SW480 (cell line): ENCODE measurements around the gene SAP130.

Experiments used
- DNase-seq: peaks from one replicate; pipeline ENCODE4 v3.0.0-alpha.2; 2016; ENCODE audit warnings: low spot score

The SAP130 gene

DNA sequence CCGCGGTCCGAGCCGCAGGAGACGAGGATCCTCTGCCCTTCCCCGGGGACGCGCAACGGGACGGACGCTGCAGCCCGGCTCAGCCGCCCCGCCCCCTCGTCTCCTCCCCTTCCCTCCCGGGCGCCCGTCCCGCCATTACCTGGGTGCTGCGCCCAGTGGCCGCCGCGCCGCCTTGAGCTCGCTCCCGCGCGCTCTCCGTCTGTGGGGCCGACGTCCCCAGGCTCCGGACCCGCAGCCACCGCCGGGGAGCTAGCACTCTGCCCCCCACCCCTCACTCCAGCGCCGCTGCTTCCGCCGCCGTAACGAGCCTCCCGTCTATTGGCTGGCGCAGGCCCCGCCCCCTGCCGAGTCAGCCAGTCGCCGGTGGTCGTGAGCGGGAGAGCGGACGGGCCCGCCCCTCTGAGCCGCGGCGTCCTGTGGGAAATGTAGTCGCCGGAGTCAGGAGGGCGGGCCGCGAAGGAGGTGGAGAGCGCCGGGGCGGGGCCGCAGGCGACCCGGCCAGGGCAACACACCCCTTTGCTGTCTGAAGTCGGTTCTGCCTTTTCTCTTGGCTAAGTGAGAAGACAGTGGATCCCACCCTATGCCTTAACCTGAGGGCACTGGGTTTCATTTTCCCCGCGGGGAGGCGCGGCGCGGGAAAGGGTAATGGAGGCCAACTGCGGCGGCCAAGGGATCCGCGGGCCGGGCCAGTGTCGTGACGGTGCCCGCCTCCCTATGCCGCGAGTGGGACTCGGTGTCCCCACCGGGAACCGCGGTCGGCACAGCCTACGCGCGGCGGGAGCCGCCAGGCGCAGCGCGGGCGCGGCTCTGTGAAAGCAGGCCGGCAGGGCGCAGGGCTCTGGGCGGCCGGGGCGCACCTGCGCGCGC lies at the start of gene SAP130:
SAP130 (minus strand) TSS at position 259 of the 867 bp plus-strand sequence. CDS start 1,767 bp downstream, outside the sequence.
- DNase-seq: peak; percentile 95

DNA sequence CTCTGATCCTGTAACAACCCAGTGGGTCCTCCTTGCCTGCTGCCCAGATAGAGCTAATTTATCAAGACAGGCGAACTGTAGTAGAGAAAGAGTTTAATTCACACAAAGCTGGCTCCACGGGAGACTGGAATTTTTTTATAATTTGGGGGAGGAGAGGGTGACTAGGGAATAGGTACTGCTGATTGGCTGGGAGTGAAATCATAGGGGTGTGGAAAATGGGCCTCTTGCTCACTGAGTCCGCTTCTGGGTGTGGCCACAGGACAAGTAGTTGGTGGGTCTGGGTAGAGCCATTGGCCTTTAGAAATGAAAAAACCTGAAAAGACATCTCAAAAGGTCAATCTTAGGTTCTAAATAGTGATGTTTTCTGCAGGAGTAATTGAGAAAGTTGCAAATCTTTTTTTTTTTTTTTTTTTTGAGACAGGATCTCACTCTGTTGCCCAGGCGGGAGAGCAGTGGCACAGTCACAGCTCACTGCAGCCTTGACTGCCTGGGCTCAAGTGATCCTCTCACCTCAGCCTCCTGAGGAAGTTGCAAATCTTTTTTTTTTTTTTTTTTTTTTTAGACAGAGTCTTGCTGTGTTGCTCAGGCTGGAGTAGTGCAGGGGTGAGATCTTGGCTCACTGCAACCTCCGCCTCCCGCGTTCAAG lies 48.7 kb upstream of the SAP130 start:
- DNase-seq: no peak

DNA sequence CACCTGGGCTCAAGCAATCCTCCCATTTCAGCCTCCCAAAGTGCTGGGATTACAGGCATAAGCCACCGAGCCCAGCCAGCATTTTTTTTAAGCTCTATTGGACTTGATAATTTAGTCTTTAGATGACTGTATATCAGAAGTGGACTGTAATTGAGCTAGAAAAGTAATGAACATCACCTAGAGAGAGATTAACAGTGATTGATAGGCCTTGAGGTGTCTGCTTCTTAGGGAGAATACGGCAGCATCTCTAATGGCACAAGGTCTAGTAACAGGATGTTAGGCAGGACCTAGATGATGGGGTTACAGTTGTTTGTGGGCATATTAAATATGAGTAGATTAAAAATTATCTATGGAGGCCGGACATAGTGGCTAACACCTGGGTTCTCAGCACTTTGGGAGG lies 45.4 kb upstream of the SAP130 start:
- DNase-seq: no peak

DNA sequence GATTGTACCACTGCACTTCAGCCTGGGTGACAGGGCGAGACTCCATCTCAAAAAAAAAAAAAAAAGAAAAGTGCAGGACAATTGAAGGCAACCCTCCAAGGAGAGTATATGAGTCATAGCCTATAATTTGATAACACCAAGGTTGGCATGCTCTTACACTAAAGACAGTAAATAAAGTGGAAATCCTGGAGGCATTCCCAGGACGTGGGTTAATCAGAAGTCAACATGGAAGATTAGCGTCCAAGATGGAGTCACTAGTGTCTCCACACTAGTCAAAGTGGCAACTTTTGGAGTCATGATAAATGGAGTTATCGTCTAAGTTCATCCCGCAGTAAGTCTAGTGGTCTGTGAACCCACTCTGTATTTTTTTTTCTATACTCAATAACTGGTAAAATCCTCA lies 41.9 kb upstream of the SAP130 start:
- no peak for DNase-seq

DNA sequence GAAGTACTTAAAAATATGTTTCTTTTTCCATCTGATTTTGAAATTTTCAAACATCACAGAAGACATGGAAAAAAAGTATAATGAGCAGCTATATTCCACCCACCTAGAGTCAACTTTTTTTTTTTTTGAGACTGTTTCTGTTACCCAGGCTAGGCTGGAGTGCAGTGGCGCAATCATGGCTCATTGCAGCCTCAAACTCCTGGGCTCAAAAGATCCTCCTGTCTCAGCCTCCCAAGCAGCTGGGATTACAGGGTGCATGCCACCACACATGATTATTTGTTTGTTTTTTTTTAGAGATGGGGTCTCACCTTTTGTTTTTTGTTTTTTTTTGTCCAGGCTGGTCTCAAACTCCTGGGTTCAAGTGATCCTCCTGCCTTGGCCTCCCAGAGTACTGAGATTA lies 36.5 kb upstream of the SAP130 start:
- DNase-seq: no peak

DNA sequence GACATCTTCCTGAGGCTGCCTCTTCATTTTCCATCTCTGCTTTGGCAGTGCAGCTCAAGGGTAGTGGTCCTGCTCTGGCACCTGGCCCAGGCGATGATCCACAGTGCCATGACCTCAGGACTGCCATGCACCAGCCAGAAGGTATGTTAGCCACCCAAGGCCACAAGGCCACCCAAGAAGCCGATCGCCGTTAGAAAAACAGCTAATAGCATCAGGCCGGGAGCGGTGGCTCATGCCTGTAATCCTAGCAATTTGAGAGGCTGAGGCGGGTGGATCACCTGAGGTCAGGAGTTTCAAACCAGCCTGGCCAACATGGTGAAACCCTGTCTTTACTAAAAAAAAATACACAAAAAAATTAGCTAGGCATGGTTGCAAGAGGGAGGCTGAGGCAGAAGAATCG lies 34.7 kb upstream of the SAP130 start:
- no peak for DNase-seq

DNA sequence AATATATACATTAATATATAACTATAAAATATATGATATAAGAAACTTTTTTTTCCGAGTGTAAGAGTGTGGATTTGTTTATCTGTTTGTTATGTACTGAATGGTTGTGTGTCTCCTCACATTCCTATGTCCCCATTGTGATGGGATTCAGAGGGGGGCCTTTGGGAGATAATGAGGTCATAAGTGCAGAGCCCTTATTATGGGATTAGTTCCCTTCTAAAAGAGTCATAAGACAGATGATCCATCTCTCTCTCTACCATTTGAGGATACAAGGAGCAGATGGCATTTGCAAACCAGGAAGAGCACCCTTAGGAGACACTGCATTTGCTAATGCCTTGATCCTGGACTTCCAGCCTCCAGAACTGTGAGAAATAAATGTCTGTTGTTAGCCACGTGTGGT lies 30.3 kb upstream of the SAP130 start:
- no peak for DNase-seq

DNA sequence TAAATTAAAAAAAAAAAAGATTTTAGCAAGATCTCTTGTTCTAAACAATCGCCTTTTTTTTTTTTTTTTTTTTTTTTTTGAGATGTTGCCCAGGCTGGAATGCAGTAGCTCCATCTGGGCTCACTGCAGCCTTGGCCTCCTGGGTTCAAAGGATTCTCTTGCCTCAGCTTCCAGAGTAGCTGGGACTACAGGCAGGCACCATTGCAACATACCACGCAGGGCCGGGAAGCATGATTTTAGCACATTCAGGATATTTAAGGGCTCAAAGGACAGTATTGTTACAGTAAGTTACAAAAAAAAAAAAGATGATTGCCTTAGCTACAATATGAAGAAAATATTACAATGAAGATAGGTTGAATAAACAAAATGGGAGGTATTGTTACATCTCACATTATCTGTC lies 29.5 kb upstream of the SAP130 start:
- DNase-seq: no peak

DNA sequence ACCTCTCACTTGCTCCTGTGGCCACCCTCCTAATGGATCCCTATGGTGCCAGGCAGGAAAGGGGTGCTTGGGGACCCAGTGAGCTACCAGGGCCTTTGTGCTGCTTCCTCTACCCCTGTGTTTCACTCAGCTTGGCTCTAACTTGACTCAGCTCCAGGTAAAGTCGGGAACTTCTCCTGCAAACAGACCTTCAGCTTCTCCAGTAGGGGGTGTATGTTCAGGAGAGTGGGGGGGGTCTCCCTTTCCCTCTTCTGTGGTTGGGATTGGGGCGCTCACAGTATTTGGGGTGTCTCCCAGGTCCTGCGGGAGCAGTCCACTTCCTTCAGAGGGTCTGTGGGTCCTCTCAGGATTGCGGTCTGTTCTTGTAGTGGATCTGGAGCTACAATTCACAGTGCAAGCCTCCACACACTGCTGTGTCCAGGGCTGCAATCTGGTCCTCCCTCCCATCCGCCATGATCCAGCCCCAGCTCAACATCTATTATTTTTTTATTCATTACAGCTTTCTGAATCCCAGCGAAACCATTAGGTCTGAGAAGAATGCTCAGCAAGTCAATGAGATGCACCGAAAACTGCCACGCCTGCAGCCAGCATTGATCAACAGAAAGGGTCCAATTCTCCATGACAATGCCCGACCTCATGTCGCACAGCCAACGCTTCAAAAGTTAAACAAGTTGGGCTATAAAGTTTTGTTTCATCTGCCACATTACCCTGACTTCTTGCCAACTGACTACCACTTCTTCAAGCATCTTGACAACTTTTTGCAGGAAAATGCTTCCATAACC lies 26.4 kb upstream of the SAP130 start:
- no peak for DNase-seq

DNA sequence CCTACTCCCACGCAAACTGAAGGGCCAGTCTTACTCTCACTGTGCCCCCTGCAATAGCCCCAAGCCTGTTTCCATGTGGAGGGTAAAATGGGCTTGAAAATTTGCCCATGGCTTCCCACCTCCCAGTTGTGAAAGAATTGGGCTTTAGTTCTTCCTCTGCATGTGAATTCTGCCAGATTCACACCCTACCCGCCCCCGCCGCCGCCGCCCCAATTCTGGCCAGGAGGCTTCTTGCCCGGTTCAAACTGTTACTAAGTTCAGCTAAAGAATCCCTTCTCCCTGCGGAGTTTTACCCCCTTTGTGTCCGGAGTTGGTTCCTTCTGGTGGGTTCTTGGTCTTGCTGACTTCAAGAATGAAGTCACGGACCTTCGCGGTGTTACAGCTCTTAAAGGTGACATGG lies 25.5 kb upstream of the SAP130 start:
- no peak for DNase-seq

DNA sequence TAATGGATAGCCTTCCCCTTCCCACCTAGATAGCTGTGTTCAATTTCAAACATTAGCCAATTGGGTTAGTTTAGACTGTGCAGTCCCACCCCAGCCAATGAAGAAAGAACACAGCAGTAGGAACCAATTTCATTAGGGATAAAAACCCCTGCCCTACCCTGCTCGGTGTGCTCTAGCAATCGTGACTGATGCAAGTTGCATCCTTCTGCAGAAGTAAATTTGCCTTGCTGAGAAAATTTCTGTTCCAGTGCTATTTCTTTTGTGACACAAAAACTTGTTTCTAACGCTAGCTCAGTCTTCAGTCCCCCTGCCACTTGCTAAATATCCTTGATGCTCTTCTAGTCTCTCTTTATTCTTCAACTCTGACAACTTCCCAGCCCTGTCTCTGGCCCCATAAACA lies 15.2 kb upstream of the SAP130 start:
- no peak for DNase-seq

DNA sequence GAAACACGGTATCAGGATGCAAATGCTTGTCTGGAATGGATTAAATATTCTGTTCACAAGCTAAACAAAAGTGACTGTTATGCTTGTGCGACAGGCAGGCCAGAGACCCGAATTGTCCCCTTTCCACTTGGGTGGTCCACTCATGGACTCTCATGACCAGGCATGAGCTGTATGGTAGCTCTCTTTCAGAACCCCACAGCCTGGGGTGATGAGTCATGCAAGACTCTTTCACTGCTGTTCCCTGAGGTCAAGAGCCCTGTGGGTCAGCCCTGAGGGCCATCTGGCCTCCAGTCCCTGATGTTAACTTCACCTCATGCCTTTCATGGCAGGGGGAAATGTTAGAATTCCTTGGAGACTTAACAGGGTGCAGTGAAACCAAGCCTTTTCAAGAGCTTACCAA lies 13.7 kb upstream of the SAP130 start:
- no peak for DNase-seq

DNA sequence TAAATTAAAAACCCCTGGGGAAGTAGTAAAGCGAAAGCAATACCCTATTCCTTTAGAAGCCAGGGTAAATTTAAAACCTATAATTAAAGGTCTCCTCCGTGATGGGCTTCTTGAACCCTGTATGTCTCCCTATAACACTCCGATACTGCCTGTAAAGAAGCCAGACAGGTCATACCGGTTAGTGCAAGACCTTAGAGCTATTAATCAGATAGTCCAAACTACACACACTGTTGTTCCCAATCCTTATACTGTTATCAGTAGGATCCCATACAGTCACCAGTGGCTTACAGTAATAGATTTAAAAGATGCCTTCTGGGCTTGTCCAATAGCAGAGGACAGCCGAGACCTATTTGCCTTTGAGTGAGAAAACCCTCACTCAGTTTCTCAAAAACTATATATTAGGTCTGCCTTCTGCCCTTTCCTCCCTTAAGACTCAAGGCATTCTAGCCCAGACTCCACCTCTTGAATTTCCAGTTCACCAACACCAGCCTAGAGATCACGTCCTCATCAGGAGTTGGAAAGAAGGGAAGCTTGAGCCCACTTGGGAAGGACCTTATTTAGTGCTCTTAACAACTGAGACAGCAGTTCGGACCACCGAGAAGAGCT lies 12.4 kb upstream of the SAP130 start:
- no peak for DNase-seq

DNA sequence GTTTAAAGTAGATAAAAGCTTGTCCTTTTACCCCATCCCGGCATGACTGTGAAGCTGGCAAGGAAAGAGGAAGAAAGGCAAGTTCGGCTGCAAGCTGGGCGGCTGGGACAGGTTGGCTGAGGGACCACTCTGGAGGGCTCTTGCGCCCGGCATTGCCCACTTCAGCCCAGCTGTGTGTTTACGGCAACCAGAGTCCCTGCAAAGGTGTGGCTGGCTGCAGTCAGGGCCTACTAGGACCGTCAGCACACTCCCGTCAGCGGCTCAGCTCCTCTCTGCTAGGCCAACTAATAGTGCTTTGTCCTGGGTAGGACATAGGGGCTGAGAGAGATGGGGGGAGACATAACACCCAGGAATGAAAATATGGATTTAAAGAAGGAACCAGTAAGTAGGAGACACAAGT lies 11.7 kb upstream of the SAP130 start:
- no peak for DNase-seq

DNA sequence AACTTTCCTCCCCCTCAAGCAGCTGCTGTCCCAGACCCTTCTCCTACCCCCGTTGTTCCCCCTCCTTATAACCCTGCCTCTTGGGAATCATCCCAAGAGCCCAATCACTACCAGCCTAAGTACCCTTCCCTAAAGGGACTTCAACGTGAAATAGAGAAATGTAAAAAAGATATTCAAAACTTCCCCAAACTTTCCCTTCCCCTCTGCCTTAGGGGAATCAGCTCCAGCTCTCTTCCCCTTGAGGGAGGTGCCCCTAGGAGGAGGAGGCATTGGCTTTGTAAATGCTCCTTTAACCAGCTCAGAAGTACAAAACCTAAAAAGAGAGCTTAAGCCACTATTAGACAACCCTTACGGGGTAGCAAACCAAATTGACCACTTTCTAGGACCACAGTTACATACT lies 10.6 kb upstream of the SAP130 start:
- DNase-seq: no peak

DNA sequence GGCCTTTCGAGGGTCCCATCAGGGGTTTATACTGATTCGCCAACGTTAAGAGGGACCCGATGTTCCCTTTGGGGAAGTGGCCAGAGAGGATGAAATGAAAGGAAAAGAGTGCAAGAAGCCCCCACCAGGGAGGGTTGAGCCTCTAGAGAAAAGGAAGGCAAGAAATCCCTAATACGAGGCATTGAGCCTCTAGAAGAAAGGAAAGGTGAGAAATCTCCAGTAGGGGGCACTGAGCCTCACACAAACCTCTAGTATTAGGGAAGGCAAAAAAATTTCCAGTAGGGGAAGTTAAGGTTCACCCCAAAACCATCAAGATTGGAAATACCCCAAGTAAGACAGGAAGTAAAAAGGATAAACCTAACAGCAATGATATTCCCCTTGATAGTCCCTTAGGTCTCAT lies 9.8 kb upstream of the SAP130 start:
- DNase-seq: no peak

DNA sequence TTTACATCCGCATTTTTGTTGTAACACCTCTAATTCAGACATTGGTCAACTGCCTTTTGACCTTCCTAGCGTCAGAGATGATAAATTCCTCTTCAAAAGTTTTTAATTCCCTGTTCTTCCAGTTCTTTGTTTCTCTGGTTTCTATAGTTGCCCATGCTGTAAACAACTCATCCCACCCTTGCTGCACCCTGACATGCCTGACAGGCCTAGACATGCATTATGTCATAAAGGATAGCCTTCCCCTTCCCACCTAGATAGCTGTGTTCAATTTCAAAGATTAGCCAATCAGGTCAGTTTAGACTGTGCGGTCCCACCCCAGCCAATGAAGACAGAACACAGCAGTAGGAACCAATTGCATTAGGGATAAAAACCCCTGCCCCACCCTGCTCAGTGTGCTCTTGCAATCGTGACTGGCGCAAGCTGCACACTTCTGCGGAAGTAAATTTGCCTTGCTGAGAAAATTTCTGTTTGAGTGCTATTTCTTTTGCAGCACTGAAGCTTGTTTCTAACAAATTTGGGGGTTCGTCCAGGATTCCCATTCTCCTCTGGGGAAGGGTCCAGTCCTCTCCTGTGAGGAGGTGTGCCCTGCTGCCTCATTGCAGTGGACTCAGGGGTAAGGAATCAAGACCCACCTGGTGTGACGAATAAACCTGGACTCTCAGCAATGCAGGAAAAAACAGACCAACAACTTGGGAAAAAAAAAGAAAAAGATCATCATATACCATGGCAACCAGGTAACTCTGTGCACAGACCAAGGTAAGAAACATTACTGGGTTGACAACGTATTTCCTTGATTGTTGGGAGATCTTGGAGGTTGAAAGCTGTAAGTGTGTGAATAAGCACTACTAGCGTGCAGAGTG lies 9.1 kb upstream of the SAP130 start:
- no peak for DNase-seq

DNA sequence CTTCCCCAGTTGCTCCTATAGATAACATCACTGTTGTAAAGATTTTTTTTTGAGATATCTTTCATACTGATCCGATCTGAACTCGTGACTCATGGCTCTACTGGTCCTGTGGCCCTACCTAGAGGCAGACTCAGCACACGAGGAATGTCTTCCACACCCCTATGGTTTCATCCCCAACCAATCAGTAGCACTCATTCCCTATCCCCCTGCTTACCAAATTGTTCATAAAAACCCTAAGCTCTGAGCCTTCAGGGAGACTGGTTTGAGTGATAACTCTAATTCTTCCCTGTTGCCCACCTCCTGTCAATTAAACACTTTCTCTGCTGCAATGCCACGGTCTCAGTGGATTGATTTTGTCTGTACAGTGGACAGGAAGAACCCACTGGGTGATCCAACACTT lies 4.2 kb upstream of the SAP130 start:
- DNase-seq: peak; percentile 12

DNA sequence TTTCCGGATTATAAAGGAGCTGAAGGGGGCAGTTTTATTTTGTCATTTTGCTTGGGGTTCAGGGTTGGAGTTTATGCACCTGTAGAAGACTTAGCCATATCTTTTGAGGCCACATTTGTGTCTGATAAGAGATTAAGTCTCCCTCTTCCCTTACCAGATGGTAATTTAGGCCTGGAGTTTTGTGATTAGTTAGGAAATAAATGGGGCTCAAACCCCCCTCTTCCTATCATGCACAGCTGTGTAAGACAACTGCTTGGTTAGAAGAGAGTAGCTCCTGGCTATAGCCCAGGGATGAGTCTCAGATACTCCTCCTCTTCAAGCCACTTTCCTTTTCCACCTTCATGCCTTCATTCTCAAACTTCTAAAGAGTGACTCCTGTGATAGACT lies 802 bp upstream of the SAP130 start:
- DNase-seq: no peak

DNA sequence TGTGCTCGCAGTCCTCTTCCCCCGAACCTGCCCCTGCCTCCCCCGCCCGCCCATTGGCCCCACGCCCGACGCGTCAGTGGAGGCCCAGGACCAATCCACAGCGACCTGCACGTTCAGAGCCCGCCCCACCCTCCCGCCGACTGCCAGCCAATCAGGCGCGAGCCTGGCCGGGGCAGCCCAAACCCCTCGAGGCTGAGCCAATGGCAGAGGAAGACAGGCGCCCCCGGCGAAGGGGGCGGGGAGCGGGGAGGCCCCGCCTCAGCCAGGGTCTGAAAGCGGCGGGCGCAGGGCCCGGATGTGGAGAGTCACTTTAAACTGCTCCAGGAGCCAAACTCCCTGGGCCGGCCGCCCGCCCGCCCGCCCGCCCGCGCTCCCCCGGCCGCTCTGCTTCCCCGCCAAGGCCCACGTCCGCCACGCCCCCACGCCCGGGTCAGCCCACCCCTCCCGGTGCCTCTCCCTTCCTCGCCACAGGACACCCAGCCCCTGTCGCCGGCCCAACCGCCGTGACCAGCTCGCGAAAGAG lies 520 bp downstream of the SAP130 start:
- peak; percentile 97 for DNase-seq
